ENCODE data around the gene MYO5B.

GRCh38 chr18:50074404-50074803 is 120.5 kb downstream of the MYO5B start:
- no peak for TF ChIP-seq CTCF (IDR thresholded peaks at IDR 0.05)
- no peak for TF ChIP-seq EP300 (IDR thresholded peaks at IDR 0.05)
- TF ChIP-seq POLR2A (IDR thresholded peaks at IDR 0.05): no peak
- TF ChIP-seq POLR2AphosphoS5 (IDR thresholded peaks at IDR 0.05): no peak
